GM10266 (cell line): Measurements from ENCODE around the gene KDM6A.
"Not testable (repeated sequence)": the region's sequence is repeated elsewhere in the genome, so short reads cannot be mapped to it uniquely, and the experiment has no call there.

Source experiments
- DNase-seq: peaks from one replicate; pipeline ENCODE4 v3.0.0; 2012; ENCODE audit errors: extremely low spot score
- CTCF ChIP-seq: IDR thresholded peaks from 2 replicates; pipeline ENCODE4 v1.5.1; 2012; ENCODE audit warnings: mild to moderate bottlenecking, low read depth; ENCODE audit not compliant: control insufficient read depth, insufficient read depth; ENCODE audit errors: missing control alignments

The KDM6A gene

GRCh38 chrX:44980403-44980802 is 107.4 kb downstream of the KDM6A start:
- no peak for DNase-seq

GRCh38 chrX:44980883-44981282 is 107.9 kb downstream of the KDM6A start:
- TF ChIP-seq CTCF: no peak
- no peak for DNase-seq

More at GRCh38 chrX:44980403-44980802, 107.4 kb downstream of the KDM6A start:
- TF ChIP-seq CTCF: no peak

GRCh38 chrX:44989995-44990770 is 117.2 kb downstream of the KDM6A start:
- no peak for DNase-seq
- TF ChIP-seq CTCF: no peak

GRCh38 chrX:44992775-44993174 is 119.8 kb downstream of the KDM6A start:
- DNase-seq: no peak
- no peak for TF ChIP-seq CTCF

GRCh38 chrX:44996277-44996676 is 123.3 kb downstream of the KDM6A start:
- no peak for DNase-seq
- no peak for TF ChIP-seq CTCF

- no peak for DNase-seq
- TF ChIP-seq CTCF: no peak
Observed at GRCh38 chrX:44997282-44997812, 124.4 kb downstream of the KDM6A start.

GRCh38 chrX:44997888-44998287 is 124.9 kb downstream of the KDM6A start:
- no peak for TF ChIP-seq CTCF
- DNase-seq: peak; percentile 14

- not testable (repeated sequence) for DNase-seq
Observed at GRCh38 chrX:44999237-44999636, 126.2 kb downstream of the KDM6A start.

GRCh38 chrX:44999872-45000271 is 126.9 kb downstream of the KDM6A start:
- not testable (repeated sequence) for DNase-seq
